ENCODE measurements around the gene STAT3.
A peak's percentile ranks its signal among the peaks of the same experiment; 100 is the strongest.
"Not testable (repeated sequence)": the region's sequence is repeated elsewhere in the genome, so short reads cannot be mapped to it uniquely, and the experiment has no call there.

Gene STAT3

GRCh38 chr17:42322382-42323267 lies 65.6 kb downstream of the STAT3 start:
- Histone ChIP-seq H3K4me1 (ENCODE audit: insufficient read depth, low read length) (peaks cover 10% of the 10 kb centered on the region; the same call in 1 of the 2 replicates), H3K27ac (ENCODE audit: low read depth, low read length) (peak overlapping the region; percentile 0; the same call in 1 of the 2 replicates), H3K27me3 (ENCODE audit: insufficient read depth, low read length) (no peaks in the 10 kb centered on the region), H3K4me3 (ENCODE audit: low read length) (no peak overlapping the region), H3K9ac (ENCODE audit: low read depth, low read length) (no peak overlapping the region), H3K36me3 (ENCODE audit: insufficient read depth, low read length) (peaks cover 74% of the 10 kb centered on the region), H3K9me3 (ENCODE audit: insufficient read depth, low read depth, low read length) (no peaks in the 10 kb centered on the region)
- WGBS: 50% methylated on average over 9 of the region's 10 CpGs

- Histone ChIP-seq H3K9ac (ENCODE audit: low read depth, low read length) (no peak overlapping the region), H3K27ac (ENCODE audit: low read depth, low read length) (no peak overlapping the region), H3K27me3 (ENCODE audit: insufficient read depth, low read length) (no peaks in the 10 kb centered on the region), H3K36me3 (ENCODE audit: insufficient read depth, low read length) (peaks cover 75% of the 10 kb centered on the region), H3K9me3 (ENCODE audit: insufficient read depth, low read depth, low read length) (no peaks in the 10 kb centered on the region), H3K4me1 (ENCODE audit: insufficient read depth, low read length) (peaks cover 10% of the 10 kb centered on the region; the same call in 1 of the 2 replicates), H3K4me3 (ENCODE audit: low read length) (no peak overlapping the region)
- 95% methylated on average over 4 of the region's 4 CpGs for WGBS
Observed at GRCh38 chr17:42321555-42321954, 66.7 kb downstream of the STAT3 start.

GRCh38 chr17:42317967-42318366 lies 70.3 kb downstream of the STAT3 start:
- not testable (repeated sequence) for H3K4me3 ChIP-seq (ENCODE audit: low read length); H3K9me3 ChIP-seq (ENCODE audit: insufficient read depth, low read depth, low read length); H3K27ac ChIP-seq (ENCODE audit: low read depth, low read length); H3K27me3 ChIP-seq (ENCODE audit: insufficient read depth, low read length); H3K9ac ChIP-seq (ENCODE audit: low read depth, low read length)
- peaks cover 12% of the 10 kb centered on the region; the same call in 1 of the 2 replicates for H3K4me1 ChIP-seq (ENCODE audit: insufficient read depth, low read length)
- 99% methylated on average over 6 of the region's 6 CpGs for WGBS
- H3K36me3 ChIP-seq (ENCODE audit: insufficient read depth, low read length): peaks cover 75% of the 10 kb centered on the region

GRCh38 chr17:42317266-42317845 lies 70.9 kb downstream of the STAT3 start:
- H3K27me3 ChIP-seq (ENCODE audit: insufficient read depth, low read length): no peaks in the 10 kb centered on the region
- no peaks in the 10 kb centered on the region for H3K9me3 ChIP-seq (ENCODE audit: insufficient read depth, low read depth, low read length)
- H3K4me3 ChIP-seq (ENCODE audit: low read length): no peak overlapping the region
- WGBS: 86% methylated on average over 5 of the region's 5 CpGs
- no peak overlapping the region for H3K9ac ChIP-seq (ENCODE audit: low read depth, low read length)
- no peak overlapping the region for H3K27ac ChIP-seq (ENCODE audit: low read depth, low read length)
- H3K4me1 ChIP-seq (ENCODE audit: insufficient read depth, low read length): peaks cover 11% of the 10 kb centered on the region; the same call in 1 of the 2 replicates
- peaks cover 71% of the 10 kb centered on the region for H3K36me3 ChIP-seq (ENCODE audit: insufficient read depth, low read length)

- peaks cover 15% of the 10 kb centered on the region for H3K4me1 ChIP-seq (ENCODE audit: insufficient read depth, low read length)
- WGBS: 96% methylated on average over 4 of the region's 4 CpGs
Observed at GRCh38 chr17:42316755-42317154, 71.5 kb downstream of the STAT3 start.

GRCh38 chr17:42315402-42316156 lies 72.7 kb downstream of the STAT3 start:
- peaks cover 27% of the 10 kb centered on the region for H3K4me1 ChIP-seq (ENCODE audit: insufficient read depth, low read length)
- 93% methylated on average over 10 of the region's 10 CpGs for WGBS
- H3K36me3 ChIP-seq (ENCODE audit: insufficient read depth, low read length): peaks cover 54% of the 10 kb centered on the region
- H3K9me3 ChIP-seq (ENCODE audit: insufficient read depth, low read depth, low read length): no peaks in the 10 kb centered on the region
- no peak overlapping the region for H3K9ac ChIP-seq (ENCODE audit: low read depth, low read length)
- H3K4me3 ChIP-seq (ENCODE audit: low read length): no peak overlapping the region
- no peak overlapping the region for H3K27ac ChIP-seq (ENCODE audit: low read depth, low read length)
- H3K27me3 ChIP-seq (ENCODE audit: insufficient read depth, low read length): no peaks in the 10 kb centered on the region

More at GRCh38 chr17:42316755-42317154, 71.5 kb downstream of the STAT3 start:
- Histone ChIP-seq H3K27me3 (ENCODE audit: insufficient read depth, low read length) (no peaks in the 10 kb centered on the region), H3K9me3 (ENCODE audit: insufficient read depth, low read depth, low read length) (no peaks in the 10 kb centered on the region), H3K36me3 (ENCODE audit: insufficient read depth, low read length) (peaks cover 65% of the 10 kb centered on the region), H3K9ac (ENCODE audit: low read depth, low read length) (no peak overlapping the region), H3K4me3 (ENCODE audit: low read length) (no peak overlapping the region), H3K27ac (ENCODE audit: low read depth, low read length) (no peak overlapping the region)

- Histone ChIP-seq H3K9ac (ENCODE audit: low read depth, low read length) (no peak overlapping the region), H3K27me3 (ENCODE audit: insufficient read depth, low read length) (no peaks in the 10 kb centered on the region), H3K9me3 (ENCODE audit: insufficient read depth, low read depth, low read length) (no peaks in the 10 kb centered on the region), H3K36me3 (ENCODE audit: insufficient read depth, low read length) (peaks cover 45% of the 10 kb centered on the region), H3K4me3 (ENCODE audit: low read length) (no peak overlapping the region), H3K4me1 (ENCODE audit: insufficient read depth, low read length) (peaks cover 24% of the 10 kb centered on the region), H3K27ac (ENCODE audit: low read depth, low read length) (no peak overlapping the region)
- 86% methylated on average over 14 of the region's 14 CpGs for WGBS
Observed at GRCh38 chr17:42313773-42314566, 74.3 kb downstream of the STAT3 start.

GRCh38 chr17:42313389-42313772 lies 74.9 kb downstream of the STAT3 start:
- 78% methylated on average over 4 of the region's 4 CpGs for WGBS
- H3K36me3 ChIP-seq (ENCODE audit: insufficient read depth, low read length): peaks cover 40% of the 10 kb centered on the region
- H3K27ac ChIP-seq (ENCODE audit: low read depth, low read length): no peak overlapping the region
- H3K4me3 ChIP-seq (ENCODE audit: low read length): no peak overlapping the region
- no peak overlapping the region for H3K9ac ChIP-seq (ENCODE audit: low read depth, low read length)
- H3K27me3 ChIP-seq (ENCODE audit: insufficient read depth, low read length): no peaks in the 10 kb centered on the region
- no peaks in the 10 kb centered on the region for H3K9me3 ChIP-seq (ENCODE audit: insufficient read depth, low read depth, low read length)
- peaks cover 24% of the 10 kb centered on the region for H3K4me1 ChIP-seq (ENCODE audit: insufficient read depth, low read length)

GRCh38 chr17:42312285-42313130 lies 75.7 kb downstream of the STAT3 start:
- WGBS: 28% methylated on average over 50 of the region's 54 CpGs
- Histone ChIP-seq H3K36me3 (ENCODE audit: insufficient read depth, low read length) (peaks cover 36% of the 10 kb centered on the region), H3K9me3 (ENCODE audit: insufficient read depth, low read depth, low read length) (no peaks in the 10 kb centered on the region), H3K27ac (ENCODE audit: low read depth, low read length) (peak overlapping the region; percentile 37; the same call in 1 of the 2 replicates), H3K4me1 (ENCODE audit: insufficient read depth, low read length) (peaks cover 24% of the 10 kb centered on the region), H3K4me3 (ENCODE audit: low read length) (peak overlapping the region; percentile 34), H3K27me3 (ENCODE audit: insufficient read depth, low read length) (no peaks in the 10 kb centered on the region), H3K9ac (ENCODE audit: low read depth, low read length) (peak overlapping the region; percentile 40; the same call in 1 of the 2 replicates)

- Histone ChIP-seq H3K9ac (ENCODE audit: low read depth, low read length) (no peak overlapping the region), H3K4me1 (ENCODE audit: insufficient read depth, low read length) (peaks cover 24% of the 10 kb centered on the region), H3K27me3 (ENCODE audit: insufficient read depth, low read length) (no peaks in the 10 kb centered on the region), H3K4me3 (ENCODE audit: low read length) (no peak overlapping the region), H3K9me3 (ENCODE audit: insufficient read depth, low read depth, low read length) (no peaks in the 10 kb centered on the region), H3K36me3 (ENCODE audit: insufficient read depth, low read length) (peaks cover 30% of the 10 kb centered on the region), H3K27ac (ENCODE audit: low read depth, low read length) (no peak overlapping the region; the same call in 1 of the 2 replicates)
- WGBS: 52% methylated on average over 5 of the region's 5 CpGs
Observed at GRCh38 chr17:42312035-42312284, 76.3 kb downstream of the STAT3 start.
